Measurements from ENCODE around the gene PQBP1. TPM values are rescaled to one million over a fixed set of nuclear protein-coding genes. Genes with fewer than 3 reads are reported as not detected.
A peak's percentile ranks its signal among the peaks of the same experiment; 100 is the strongest.

The PQBP1 gene
- total and polyA plus RNA-seq, 2 donors (not counting 3 experiments of a cell fraction or from before 2014, with no cell fraction given) = 86.3 to 86.8 TPM

- no TSS peak for BruUV-seq (replicated peaks)
- no peaks in the 10 kb centered on the region for H3K9me1 ChIP-seq (replicated peaks; ENCODE audit: control insufficient read depth, extremely low read depth, insufficient read depth, low read length)
- ChIA-PET CTCF (interaction anchor here (0.5 kb wide), 1 partner anchor 8 kb away, joined by 3 read pairs; no protein-coding TSS in a partner anchor), POLR2A (no interaction called here)
- no peaks in the 10 kb centered on the region for H4K20me1 ChIP-seq (replicated peaks; ENCODE audit: control insufficient read depth, extremely low read depth, insufficient read depth, low read length)
- DNase-seq (ENCODE audit: low read depth, low spot score) (no peak), FAIRE-seq (peak; percentile 50)
- H3K4me3 ChIP-seq (replicated peaks in 1 of 3; ENCODE audit: insufficient read depth in 1 of 3, low read depth in 1 of 3, low read length in 3 of 3) = no peak overlapping the region
- TF ChIP-seq EZH2 (IDR thresholded peaks at IDR 0.05; ENCODE audit: borderline replicate concordance, low read depth, low read length, severe bottlenecking) = no peak
- intact Hi-C loops (cut with micrococcal nuclease) = no loop called here
- no peak overlapping the region for H2AFZ ChIP-seq (ENCODE audit: low read depth, low read length)
- H3K27ac ChIP-seq (ENCODE audit: insufficient read depth, low read depth, low read length) = no peak overlapping the region
- H3K4me2 ChIP-seq (ENCODE audit: insufficient read depth, low read length) = no peak overlapping the region
- H3K36me3 ChIP-seq (ENCODE audit: control insufficient read depth in 2 of 2, extremely low read depth in 1 of 2, insufficient read depth in 2 of 2, low read length in 2 of 2) = peaks cover 0 to 10% of the 10 kb centered on the region in 2 experiments
- H3K4me1 ChIP-seq (ENCODE audit: control insufficient read depth, extremely low read depth, insufficient read depth, low read length) = no peaks in the 10 kb centered on the region
- H3K79me2 ChIP-seq (ENCODE audit: control insufficient read depth, insufficient read depth, low read length) = no peaks in the 10 kb centered on the region
- H3K9me3 ChIP-seq (replicated peaks; ENCODE audit: control insufficient read depth, insufficient read depth, low read length) = no peaks in the 10 kb centered on the region
- no peak overlapping the region for H3K9ac ChIP-seq (replicated peaks; ENCODE audit: extremely low read depth, insufficient read depth, low read length)
- dilution Hi-C loops (cut with MboI; ENCODE audit: extremely low pct_ligation_motif_present, low sequenced_read_pairs) = no loop called here
- H3K27me3 ChIP-seq (ENCODE audit: control insufficient read depth in 2 of 2, insufficient read depth in 2 of 2, low read length in 2 of 2) = no peaks in the 10 kb centered on the region
These were observed 30.1 kb downstream of the PQBP1 start for GRCh38 chrX:48927736-48928382.

- no peak overlapping the region for H3K9ac ChIP-seq (replicated peaks; ENCODE audit: extremely low read depth, insufficient read depth, low read length)
- H3K27me3 ChIP-seq (ENCODE audit: control insufficient read depth in 2 of 2, insufficient read depth in 2 of 2, low read length in 2 of 2) = no peaks in the 10 kb centered on the region
- H3K27ac ChIP-seq (ENCODE audit: insufficient read depth, low read depth, low read length) = no peak overlapping the region
- DNase-seq (ENCODE audit: low read depth, low spot score) (no peak), FAIRE-seq (no peak)
- no peaks in the 10 kb centered on the region for H3K9me1 ChIP-seq (replicated peaks; ENCODE audit: control insufficient read depth, extremely low read depth, insufficient read depth, low read length)
- ChIA-PET CTCF (no interaction called here), POLR2A (no interaction called here)
- TF ChIP-seq POLR2AphosphoS5 (IDR thresholded peaks at IDR 0.05; ENCODE audit: insufficient read depth, low read depth, low read length) (no peak), JUN (IDR thresholded peaks at IDR 0.05; ENCODE audit: borderline replicate concordance, insufficient read depth, insufficient read length, low read depth) (no peak), POLR2A (IDR thresholded peaks at IDR 0.05; ENCODE audit: low read depth, low read length) (no peak), EZH2 (IDR thresholded peaks at IDR 0.05; ENCODE audit: borderline replicate concordance, low read depth, low read length, severe bottlenecking) (no peak), GATA2 (IDR thresholded peaks at IDR 0.05; ENCODE audit: insufficient read depth, insufficient read length, low read depth, low read length) (no peak), MAX (IDR thresholded peaks at IDR 0.05; ENCODE audit: insufficient read depth, insufficient read length) (no peak), FOS (IDR thresholded peaks at IDR 0.05; ENCODE audit: borderline replicate concordance, insufficient read depth, low read length) (no peak), MYC (IDR thresholded peaks at IDR 0.05; ENCODE audit: low read depth, low read length) (no peak), CTCF (IDR thresholded peaks at IDR 0.05; ENCODE audit: extremely low read depth in 1 of 2, insufficient read depth in 1 of 2, low read depth in 1 of 2, low read length in 2 of 2) (no peak)
- peaks cover 3 to 13% of the 10 kb centered on the region in 2 experiments for H3K36me3 ChIP-seq (ENCODE audit: control insufficient read depth in 2 of 2, extremely low read depth in 1 of 2, insufficient read depth in 2 of 2, low read length in 2 of 2)
- intact Hi-C loops (cut with micrococcal nuclease) (no loop called here), dilution Hi-C loops (cut with MboI; ENCODE audit: extremely low pct_ligation_motif_present, low sequenced_read_pairs) (no loop called here)
- BruUV-seq (replicated peaks) = no TSS peak
- no peak overlapping the region for H3K4me3 ChIP-seq (replicated peaks in 1 of 3; ENCODE audit: insufficient read depth in 1 of 3, low read depth in 1 of 3, low read length in 3 of 3)
- no peak overlapping the region for H3K4me2 ChIP-seq (ENCODE audit: insufficient read depth, low read length)
- no peaks in the 10 kb centered on the region for H4K20me1 ChIP-seq (replicated peaks; ENCODE audit: control insufficient read depth, extremely low read depth, insufficient read depth, low read length)
- no peak overlapping the region for H2AFZ ChIP-seq (ENCODE audit: low read depth, low read length)
- H3K9me3 ChIP-seq (replicated peaks; ENCODE audit: control insufficient read depth, insufficient read depth, low read length) = no peaks in the 10 kb centered on the region
- H3K79me2 ChIP-seq (ENCODE audit: control insufficient read depth, insufficient read depth, low read length) = peaks cover 6% of the 10 kb centered on the region
- no peaks in the 10 kb centered on the region for H3K4me1 ChIP-seq (ENCODE audit: control insufficient read depth, extremely low read depth, insufficient read depth, low read length)
These were observed 36.0 kb downstream of the PQBP1 start for GRCh38 chrX:48933757-48934156.

All from endothelial cell of umbilical vein (primary cell).